ENCODE results near the gene ENTPD7. TPM values are rescaled to one million over a fixed set of nuclear protein-coding genes. Genes with fewer than 3 reads are reported as not detected.

Gene ENTPD7, protein sequence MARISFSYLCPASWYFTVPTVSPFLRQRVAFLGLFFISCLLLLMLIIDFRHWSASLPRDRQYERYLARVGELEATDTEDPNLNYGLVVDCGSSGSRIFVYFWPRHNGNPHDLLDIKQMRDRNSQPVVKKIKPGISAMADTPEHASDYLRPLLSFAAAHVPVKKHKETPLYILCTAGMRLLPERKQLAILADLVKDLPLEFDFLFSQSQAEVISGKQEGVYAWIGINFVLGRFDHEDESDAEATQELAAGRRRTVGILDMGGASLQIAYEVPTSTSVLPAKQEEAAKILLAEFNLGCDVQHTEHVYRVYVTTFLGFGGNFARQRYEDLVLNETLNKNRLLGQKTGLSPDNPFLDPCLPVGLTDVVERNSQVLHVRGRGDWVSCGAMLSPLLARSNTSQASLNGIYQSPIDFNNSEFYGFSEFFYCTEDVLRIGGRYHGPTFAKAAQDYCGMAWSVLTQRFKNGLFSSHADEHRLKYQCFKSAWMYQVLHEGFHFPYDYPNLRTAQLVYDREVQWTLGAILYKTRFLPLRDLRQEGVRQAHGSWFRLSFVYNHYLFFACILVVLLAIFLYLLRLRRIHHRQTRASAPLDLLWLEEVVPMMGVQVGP
- 10 to 100 TPM in 4 of 5 donors, not detected in 1; 12.2 to 36.2 (median 23.1) TPM for total RNA-seq
- 1 to 10 TPM; 1.2 to 4.0 (median 2.1) TPM for polyA plus RNA-seq
- long read RNA-seq, donor 1, result 0 reads
- long read RNA-seq, donor 2, partial matches to known transcripts, result 0 of 1 reads
- long read RNA-seq, donor 2, other reads (novel, unspliced or antisense), result 0 of 1 reads
- long read RNA-seq, donor 3, result 0 reads
- long read RNA-seq, donor 4, result 0 reads
- long read RNA-seq, donor 5, transcript ENTPD7-201 (13 exons, 3,550 nt), result major isoform, 5 of 5 reads
- long read RNA-seq, donor 5, partial matches to known transcripts, result 0 of 5 reads
- long read RNA-seq, donor 5, other reads (novel, unspliced or antisense), result 0 of 5 reads
- long read RNA-seq, donor 6, partial matches to known transcripts, result 11 of 25 reads
- long read RNA-seq, donor 6, other reads (novel, unspliced or antisense), result 12 of 25 reads
- long read RNA-seq, donor 7, partial matches to known transcripts, result 0 of 1 reads
- long read RNA-seq, donor 7, other reads (novel, unspliced or antisense), result 0 of 1 reads
- long read RNA-seq, donor 8, partial matches to known transcripts, result 0 of 4 reads
- long read RNA-seq, donor 8, other reads (novel, unspliced or antisense), result 0 of 4 reads
- long read RNA-seq, donor 9, partial matches to known transcripts, result 0 of 2 reads
- long read RNA-seq, donor 9, other reads (novel, unspliced or antisense), result 0 of 2 reads
- long read RNA-seq, donor 10, partial matches to known transcripts, result 0 of 4 reads
- long read RNA-seq, donor 10, other reads (novel, unspliced or antisense), result 0 of 4 reads

DNA sequence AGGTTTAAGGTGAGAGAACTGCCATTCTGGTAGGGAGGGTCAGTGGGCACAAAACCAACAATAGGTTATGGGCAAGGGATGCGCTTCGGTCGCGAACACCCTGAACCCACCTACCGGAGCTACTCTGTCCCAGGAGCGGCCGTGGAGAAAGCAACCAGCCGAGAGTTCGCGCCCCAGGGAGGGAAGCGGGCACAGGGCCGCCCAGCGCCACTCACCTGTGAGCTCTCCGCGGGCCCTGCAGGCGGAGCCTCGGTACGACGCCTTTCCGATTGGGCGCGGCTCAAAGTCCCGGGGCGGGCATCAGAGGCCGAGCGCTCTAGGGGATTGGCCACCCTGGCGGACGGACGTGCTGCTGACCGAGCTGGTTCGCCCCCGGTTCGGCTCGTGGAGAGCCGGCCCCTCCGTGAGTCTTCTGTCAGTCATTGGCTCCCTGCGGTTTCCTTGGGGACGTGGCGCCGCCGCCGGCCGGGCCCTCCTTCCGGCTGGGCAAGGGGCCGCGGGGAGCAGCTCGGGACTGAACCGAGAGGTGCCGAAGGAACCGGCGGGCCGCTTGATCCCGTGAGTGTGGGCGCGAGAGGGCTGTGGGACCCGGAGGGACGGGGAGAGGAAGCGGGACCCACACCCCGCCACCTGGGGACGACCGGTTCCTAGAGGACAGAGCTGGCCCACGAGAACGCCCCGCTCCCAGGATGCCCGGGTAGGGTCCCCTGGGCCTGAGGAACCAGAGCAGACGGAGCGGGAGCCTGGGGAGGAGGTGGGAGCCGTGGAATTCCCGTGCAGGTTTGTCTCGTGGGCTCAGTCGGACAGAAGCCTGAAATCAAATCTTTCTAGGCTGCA, at the start of gene ENTPD7:
TSS of gene ENTPD7 (plus strand) at position 479 of the 837 bp plus-strand sequence. CDS start 448 bp downstream, outside the sequence.
- peak within 1 kb of the TSS; percentile 64 to 84 (median 70) for H3K27ac ChIP-seq
- peak; percentile 97 to 99 for DNase-seq
- no peaks in the 10 kb centered on the region for H3K9me3 ChIP-seq
- TF ChIP-seq, protein P1, sequence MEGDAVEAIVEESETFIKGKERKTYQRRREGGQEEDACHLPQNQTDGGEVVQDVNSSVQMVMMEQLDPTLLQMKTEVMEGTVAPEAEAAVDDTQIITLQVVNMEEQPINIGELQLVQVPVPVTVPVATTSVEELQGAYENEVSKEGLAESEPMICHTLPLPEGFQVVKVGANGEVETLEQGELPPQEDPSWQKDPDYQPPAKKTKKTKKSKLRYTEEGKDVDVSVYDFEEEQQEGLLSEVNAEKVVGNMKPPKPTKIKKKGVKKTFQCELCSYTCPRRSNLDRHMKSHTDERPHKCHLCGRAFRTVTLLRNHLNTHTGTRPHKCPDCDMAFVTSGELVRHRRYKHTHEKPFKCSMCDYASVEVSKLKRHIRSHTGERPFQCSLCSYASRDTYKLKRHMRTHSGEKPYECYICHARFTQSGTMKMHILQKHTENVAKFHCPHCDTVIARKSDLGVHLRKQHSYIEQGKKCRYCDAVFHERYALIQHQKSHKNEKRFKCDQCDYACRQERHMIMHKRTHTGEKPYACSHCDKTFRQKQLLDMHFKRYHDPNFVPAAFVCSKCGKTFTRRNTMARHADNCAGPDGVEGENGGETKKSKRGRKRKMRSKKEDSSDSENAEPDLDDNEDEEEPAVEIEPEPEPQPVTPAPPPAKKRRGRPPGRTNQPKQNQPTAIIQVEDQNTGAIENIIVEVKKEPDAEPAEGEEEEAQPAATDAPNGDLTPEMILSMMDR (IDR thresholded peaks at IDR 0.05), result peak in 5 of 7 experiments; percentile 31 to 81 (median 55)
- TF ChIP-seq POLR2AphosphoS5 (IDR thresholded peaks at IDR 0.05) (peak; percentile 42 to 78 (median 73)), EP300 (IDR thresholded peaks at IDR 0.05) (no peak), POLR2A (IDR thresholded peaks at IDR 0.05) (peak in 1 of 4 donors; percentile 62)
- H3K4me3 ChIP-seq, result peak within 1 kb of the TSS; percentile 72 to 97 (median 86)
- intact Hi-C loops (cut with DNase I; ENCODE audit: low total_unique reads), result no loop called here
- peaks cover 6 to 31% (median 26%) of the 10 kb centered on the region in 4 donors for H3K4me1 ChIP-seq
- peaks cover 0 to 10% (median 8%) of the 10 kb centered on the region in 4 donors for H3K36me3 ChIP-seq
- WGBS, 5 donors, result 0% methylated on average over 27 to 71 of the region's 71 CpGs
- no peaks in the 10 kb centered on the region for H3K27me3 ChIP-seq

DNA sequence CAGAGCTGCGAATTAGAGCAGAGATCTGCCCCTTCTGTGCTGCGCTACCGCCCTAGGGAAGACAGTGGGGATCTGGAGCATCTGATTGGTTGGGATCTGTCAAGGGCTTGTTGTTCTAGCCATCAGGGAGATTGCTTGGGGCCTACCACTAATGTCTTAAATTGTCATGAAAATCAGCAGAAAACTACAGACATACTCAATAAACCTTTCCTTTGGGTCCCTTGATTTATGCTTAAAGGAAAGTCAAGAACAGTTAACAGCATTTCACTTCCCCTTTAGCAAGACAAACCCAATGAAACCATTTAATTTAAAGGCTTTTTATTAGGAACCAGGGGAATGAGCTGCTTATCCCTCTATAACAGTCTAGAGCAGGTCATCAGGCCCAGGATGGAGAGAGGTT, 49.1 kb upstream of the ENTPD7 start:
- WGBS, 5 donors, result 80 to 94% (median 91%) methylated on average over 2 to 3 of the region's 3 CpGs
- intact Hi-C loops (cut with DNase I; ENCODE audit: low total_unique reads), result loop anchor here (5.0 to 10.0 kb wide), 2 partner anchors 173 to 215 kb away; no protein-coding TSS in a partner anchor
- DNase-seq, result no peak
- TF ChIP-seq EP300 (IDR thresholded peaks at IDR 0.05) (no peak), POLR2A (IDR thresholded peaks at IDR 0.05) (no peak), POLR2AphosphoS5 (IDR thresholded peaks at IDR 0.05) (no peak)
- TF ChIP-seq, protein P1 (IDR thresholded peaks at IDR 0.05), result no peak
- Histone ChIP-seq H3K4me3 (no peak overlapping the region), H3K27me3 (no peaks in the 10 kb centered on the region), H3K9me3 (no peaks in the 10 kb centered on the region), H3K4me1 (peaks cover 0 to 5% (median under 1%) of the 10 kb centered on the region in 4 donors), H3K36me3 (peaks cover 24 to 56% (median 52%) of the 10 kb centered on the region in 4 donors), H3K27ac (no peak overlapping the region)

DNA sequence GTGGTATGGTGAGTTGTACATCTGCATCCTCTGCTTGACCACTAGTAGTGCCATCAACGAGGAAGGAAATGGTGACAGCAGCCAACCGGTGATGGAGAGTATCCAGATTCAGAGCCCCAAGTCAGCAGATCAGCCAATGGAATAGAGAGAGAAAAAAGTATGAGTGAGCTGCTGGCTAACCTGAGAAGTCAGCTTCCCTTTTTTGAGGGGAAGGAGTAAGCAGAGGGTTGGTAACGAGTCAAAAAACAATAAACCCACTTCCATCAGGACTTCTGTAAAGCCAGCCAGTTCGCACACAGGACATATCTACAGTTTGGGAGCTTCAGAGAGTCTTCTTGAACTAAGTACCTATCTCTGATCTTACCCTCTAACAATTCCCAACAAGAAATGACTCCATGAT, 48.0 kb upstream of the ENTPD7 start:
- DNase-seq, result no peak
- Histone ChIP-seq H3K4me1 (peaks cover 0 to 16% (median 9%) of the 10 kb centered on the region in 4 donors), H3K27me3 (no peaks in the 10 kb centered on the region), H3K4me3 (no peak overlapping the region), H3K36me3 (peaks cover 24 to 61% (median 56%) of the 10 kb centered on the region in 4 donors), H3K9me3 (no peaks in the 10 kb centered on the region), H3K27ac (no peak overlapping the region)
- TF ChIP-seq POLR2A (IDR thresholded peaks at IDR 0.05) (no peak), POLR2AphosphoS5 (IDR thresholded peaks at IDR 0.05) (no peak), EP300 (IDR thresholded peaks at IDR 0.05) (no peak)
- TF ChIP-seq, protein P1 (IDR thresholded peaks at IDR 0.05), result no peak
- 64 to 88% (median 76%) methylated on average over 4 of the region's 4 CpGs for WGBS, 5 donors
- intact Hi-C loops (cut with DNase I; ENCODE audit: low total_unique reads), result loop anchor here (5.0 to 10.0 kb wide), 2 partner anchors 174 to 217 kb away; no protein-coding TSS in a partner anchor

Measured in stomach (tissue), 19 donors.